Measurements from ENCODE around the gene ATP6V0A4. TPM values are rescaled to one million over a fixed set of nuclear protein-coding genes. Genes with fewer than 3 reads are reported as not detected.

Gene ATP6V0A4
- total RNA-seq, 3 donors from 2014 or later (not counting 1 experiment from before 2014, with no cell fraction given) = not detected

DNA sequence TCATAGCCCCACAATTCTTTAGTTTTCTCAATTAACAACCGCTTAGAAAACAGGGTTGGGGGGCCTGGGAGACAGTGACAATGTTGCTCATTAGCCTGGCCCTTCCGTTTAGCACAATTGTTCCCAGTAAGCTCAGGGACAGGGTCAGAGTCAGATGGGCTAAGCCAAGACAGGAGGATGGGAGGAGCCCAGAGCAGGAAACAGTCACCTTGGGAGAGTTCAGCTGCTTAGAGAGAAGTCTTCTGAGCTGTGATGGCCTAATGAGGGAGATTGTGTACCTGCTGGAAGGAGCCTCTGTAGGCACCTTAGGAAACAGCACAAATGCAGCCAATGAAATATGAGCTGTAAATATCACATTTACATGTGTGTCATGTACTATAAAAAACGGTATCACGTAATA lies 132.7 kb downstream of the ATP6V0A4 start:
- Histone ChIP-seq H3K27ac (ENCODE audit: low read length) (no peak overlapping the region), H3K9me3 (ENCODE audit: control insufficient read depth, insufficient read depth, low read length) (no peaks in the 10 kb centered on the region), H3K36me3 (ENCODE audit: control insufficient read depth, insufficient read depth, low read length) (no peaks in the 10 kb centered on the region), H3K27me3 (ENCODE audit: control insufficient read depth, insufficient read depth, low read length) (peaks cover 8% of the 10 kb centered on the region), H3K4me3 (ENCODE audit: low read length) (no peak overlapping the region), H3K4me1 (ENCODE audit: control insufficient read depth, insufficient read depth, low read length) (peaks cover 5% of the 10 kb centered on the region)
- Mint-ChIP-seq H3K4me3 (no peak overlapping the region), H3K36me3 (no peaks in the 10 kb centered on the region), H3K9me3 (no peaks in the 10 kb centered on the region), H3K4me1 (peaks cover 0 to 15% of the 10 kb centered on the region in 2 donors), H3K27me3 (ENCODE audit: low read depth in 2 of 2) (peaks cover 36 to 51% of the 10 kb centered on the region in 2 donors), H3K27ac (no peak overlapping the region)
- 95% methylated on average over 4 of the region's 4 CpGs for WGBS (ENCODE audit: insufficient coverage)
- TF ChIP-seq, protein P1, sequence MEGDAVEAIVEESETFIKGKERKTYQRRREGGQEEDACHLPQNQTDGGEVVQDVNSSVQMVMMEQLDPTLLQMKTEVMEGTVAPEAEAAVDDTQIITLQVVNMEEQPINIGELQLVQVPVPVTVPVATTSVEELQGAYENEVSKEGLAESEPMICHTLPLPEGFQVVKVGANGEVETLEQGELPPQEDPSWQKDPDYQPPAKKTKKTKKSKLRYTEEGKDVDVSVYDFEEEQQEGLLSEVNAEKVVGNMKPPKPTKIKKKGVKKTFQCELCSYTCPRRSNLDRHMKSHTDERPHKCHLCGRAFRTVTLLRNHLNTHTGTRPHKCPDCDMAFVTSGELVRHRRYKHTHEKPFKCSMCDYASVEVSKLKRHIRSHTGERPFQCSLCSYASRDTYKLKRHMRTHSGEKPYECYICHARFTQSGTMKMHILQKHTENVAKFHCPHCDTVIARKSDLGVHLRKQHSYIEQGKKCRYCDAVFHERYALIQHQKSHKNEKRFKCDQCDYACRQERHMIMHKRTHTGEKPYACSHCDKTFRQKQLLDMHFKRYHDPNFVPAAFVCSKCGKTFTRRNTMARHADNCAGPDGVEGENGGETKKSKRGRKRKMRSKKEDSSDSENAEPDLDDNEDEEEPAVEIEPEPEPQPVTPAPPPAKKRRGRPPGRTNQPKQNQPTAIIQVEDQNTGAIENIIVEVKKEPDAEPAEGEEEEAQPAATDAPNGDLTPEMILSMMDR (IDR thresholded peaks at IDR 0.05) = no peak
- no peak for DNase-seq
- intact Hi-C loops (cut with micrococcal nuclease) = loop anchor here (10.0 kb wide), 1 partner anchor 60 kb away; no protein-coding TSS in a partner anchor
- no peak for ATAC-seq

GRCh38 chr7:138663725-138664710 lies 134.0 kb downstream of the ATP6V0A4 start:
- intact Hi-C loops (cut with micrococcal nuclease) = loop anchor here (10.0 kb wide), 1 partner anchor 59 kb away; no protein-coding TSS in a partner anchor
- no peak for ATAC-seq
- no peaks in the 10 kb centered on the region for H3K9me3 ChIP-seq (ENCODE audit: control insufficient read depth, insufficient read depth, low read length)
- H3K36me3 ChIP-seq (ENCODE audit: control insufficient read depth, insufficient read depth, low read length) = no peaks in the 10 kb centered on the region
- DNase-seq = peak in 1 of 2 donors; percentile 12
- TF ChIP-seq, protein P1 (IDR thresholded peaks at IDR 0.05) = no peak
- Mint-ChIP-seq H3K27ac (no peak overlapping the region), H3K4me1 (peaks cover 0 to 11% of the 10 kb centered on the region in 2 donors), H3K36me3 (no peaks in the 10 kb centered on the region), H3K27me3 (ENCODE audit: low read depth in 2 of 2) (peaks cover 36 to 45% of the 10 kb centered on the region in 2 donors), H3K9me3 (no peaks in the 10 kb centered on the region), H3K4me3 (peak overlapping the region; percentile 9)
- 31% methylated on average over 59 of the region's 59 CpGs for WGBS (ENCODE audit: insufficient coverage)
- peaks cover 8% of the 10 kb centered on the region for H3K27me3 ChIP-seq (ENCODE audit: control insufficient read depth, insufficient read depth, low read length)
- no peak overlapping the region for H3K4me3 ChIP-seq (ENCODE audit: low read length)
- peaks cover 5% of the 10 kb centered on the region for H3K4me1 ChIP-seq (ENCODE audit: control insufficient read depth, insufficient read depth, low read length)
- no peak overlapping the region for H3K27ac ChIP-seq (ENCODE audit: low read length)

DNA sequence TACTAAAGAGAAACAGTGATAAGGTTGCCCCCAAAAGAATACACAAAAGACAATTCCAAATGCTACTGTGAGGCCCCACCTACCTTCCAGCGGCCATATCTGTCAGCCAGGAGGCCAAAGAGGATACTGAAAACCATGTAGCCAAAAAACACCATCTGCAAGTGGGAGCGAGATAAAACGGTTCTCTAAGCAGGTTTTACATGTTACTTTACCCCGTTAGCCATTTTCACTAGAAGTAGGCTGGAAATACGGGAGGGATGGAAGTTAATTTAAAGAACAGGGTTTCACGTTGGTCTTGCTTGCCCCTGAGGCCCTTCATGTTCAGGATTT lies 135.0 kb downstream of the ATP6V0A4 start:
- Histone ChIP-seq H3K4me1 (ENCODE audit: control insufficient read depth, insufficient read depth, low read length) (peaks cover 5% of the 10 kb centered on the region), H3K4me3 (ENCODE audit: low read length) (no peak overlapping the region), H3K27me3 (ENCODE audit: control insufficient read depth, insufficient read depth, low read length) (peaks cover 8% of the 10 kb centered on the region), H3K27ac (ENCODE audit: low read length) (no peak overlapping the region), H3K36me3 (ENCODE audit: control insufficient read depth, insufficient read depth, low read length) (no peaks in the 10 kb centered on the region), H3K9me3 (ENCODE audit: control insufficient read depth, insufficient read depth, low read length) (no peaks in the 10 kb centered on the region)
- no peak for ATAC-seq
- intact Hi-C loops (cut with micrococcal nuclease) = loop anchor here (10.0 kb wide), 1 partner anchor 58 kb away; no protein-coding TSS in a partner anchor
- peaks cover 36 to 43% of the 10 kb centered on the region in 2 donors for H3K27me3 Mint-ChIP-seq (ENCODE audit: low read depth in 2 of 2)
- no peak overlapping the region for H3K27ac Mint-ChIP-seq
- no peak overlapping the region for H3K4me3 Mint-ChIP-seq
- no peak for DNase-seq
- H3K36me3 Mint-ChIP-seq = no peaks in the 10 kb centered on the region
- TF ChIP-seq, protein P1 (IDR thresholded peaks at IDR 0.05) = no peak
- 92% methylated on average over 6 of the region's 6 CpGs for WGBS (ENCODE audit: insufficient coverage)
- peaks cover 0 to 11% of the 10 kb centered on the region in 2 donors for H3K4me1 Mint-ChIP-seq
- H3K9me3 Mint-ChIP-seq = no peaks in the 10 kb centered on the region
